Inflammatory macrophage treated with lipopolysaccharide for 1 hour (primary cell): ENCODE results near the gene GRIN2D.
"Not testable (repeated sequence)": the region's sequence is repeated elsewhere in the genome, so short reads cannot be mapped to it uniquely, and the experiment has no call there.

Source experiments
- DNase-seq, 2 donors: peaks; one replicate each; pipeline ENCODE4 v3.0.0-alpha.2; 2020 to 2022

The GRIN2D gene

DNA sequence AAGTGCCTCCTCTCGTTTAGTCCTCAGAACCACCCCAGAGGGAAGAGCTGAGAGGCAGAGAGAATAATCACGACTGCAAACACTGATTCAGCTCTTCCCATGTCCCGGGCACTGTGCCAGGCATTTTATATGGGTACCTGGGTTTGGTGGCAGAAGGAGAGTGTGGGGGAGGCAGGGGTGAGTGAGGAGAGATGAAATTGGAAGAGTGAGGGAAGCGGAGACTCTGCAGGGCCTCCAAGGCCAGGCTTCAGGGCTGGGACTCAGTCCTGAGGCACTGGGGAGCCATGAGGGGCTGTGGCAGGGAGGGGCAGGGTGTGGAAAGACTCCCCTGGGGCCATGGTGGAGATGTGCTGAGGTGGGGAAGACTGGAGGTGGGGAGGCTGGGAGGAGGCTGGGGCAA, 20.6 kb upstream of the GRIN2D start:
- DNase-seq, result no peak

DNA sequence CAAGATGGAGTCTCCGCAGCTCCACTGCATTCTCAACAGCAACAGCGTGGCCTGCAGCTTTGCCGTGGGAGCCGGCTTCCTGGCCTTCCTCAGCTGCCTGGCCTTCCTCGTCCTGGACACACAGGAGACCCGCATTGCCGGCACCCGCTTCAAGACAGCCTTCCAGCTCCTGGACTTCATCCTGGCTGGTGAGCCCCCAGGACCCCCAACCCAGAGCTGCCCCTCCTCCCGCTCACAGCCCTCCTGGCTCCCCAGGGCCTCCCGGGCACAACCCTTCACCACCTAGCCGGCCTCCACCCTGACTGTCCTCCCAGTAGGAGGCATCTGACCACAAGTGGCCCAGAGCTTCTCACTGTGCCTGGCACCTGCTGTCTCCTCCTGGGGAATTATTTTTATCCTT, 19.9 kb upstream of the GRIN2D start:
- no peak for DNase-seq

- no peak for DNase-seq
These were observed 15.3 kb upstream of the GRIN2D start for GRCh38 chr19:48378194-48378570.

GRCh38 chr19:48379058-48379457, 14.4 kb upstream of the GRIN2D start:
- DNase-seq, result no peak

- no peak for DNase-seq
These were observed 12.1 kb upstream of the GRIN2D start for GRCh38 chr19:48381178-48381950.

GRCh38 chr19:48382286-48382685, 11.2 kb upstream of the GRIN2D start:
- DNase-seq, result peak; percentile 12 to 36

DNA sequence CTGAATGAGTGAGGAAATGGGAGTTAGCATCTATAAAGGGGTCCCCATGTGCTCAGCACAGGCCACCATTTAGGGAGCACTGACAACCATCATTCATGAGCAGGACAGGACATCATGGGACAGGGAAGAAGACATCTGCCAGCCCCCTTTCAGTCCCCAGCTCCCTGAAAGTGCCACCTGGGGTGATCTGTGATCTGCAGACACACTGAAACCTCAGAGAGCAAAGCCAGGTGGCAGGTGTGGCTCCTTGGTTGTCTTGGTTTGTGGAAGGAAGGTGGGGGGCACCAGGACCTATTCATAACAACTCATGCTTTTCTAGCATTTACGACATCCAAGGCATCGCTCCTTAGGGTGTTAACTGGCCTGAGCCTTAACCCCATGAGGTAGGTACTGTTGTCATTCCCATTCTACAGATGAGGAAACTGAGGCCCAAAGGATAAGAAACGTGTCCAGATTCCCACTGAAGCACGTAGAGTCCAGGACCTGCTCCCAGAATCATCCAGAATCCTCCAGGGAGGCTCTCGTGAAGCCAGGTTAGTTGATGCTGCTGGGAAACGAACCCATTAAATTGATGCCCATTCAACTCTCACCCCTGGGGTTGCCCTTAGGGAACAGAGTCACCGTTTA, 7.9 kb upstream of the GRIN2D start:
- no peak for DNase-seq

DNA sequence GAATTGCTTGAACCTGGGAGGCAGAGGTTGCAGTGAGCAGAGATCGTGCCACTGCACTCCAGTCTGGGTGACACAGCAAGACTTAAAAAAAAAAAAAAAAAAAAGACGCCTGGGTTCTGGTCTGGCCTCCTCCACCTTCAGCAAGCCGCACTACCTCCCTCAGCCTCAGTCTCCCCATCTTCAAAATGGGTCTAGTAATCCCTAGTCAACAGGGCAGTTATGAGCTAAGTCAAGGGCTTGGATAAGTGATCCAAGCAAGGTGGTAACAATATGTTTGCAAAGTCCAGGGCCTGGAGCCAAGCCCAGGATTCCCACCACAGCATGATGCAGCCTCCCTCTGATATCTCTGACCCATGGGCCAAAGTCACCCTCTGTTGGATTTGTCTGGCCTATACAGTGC, 6.5 kb upstream of the GRIN2D start:
- no peak for DNase-seq

GRCh38 chr19:48390188-48391099, 3.0 kb upstream of the GRIN2D start:
- peak; percentile 40 to 54 for DNase-seq

DNA sequence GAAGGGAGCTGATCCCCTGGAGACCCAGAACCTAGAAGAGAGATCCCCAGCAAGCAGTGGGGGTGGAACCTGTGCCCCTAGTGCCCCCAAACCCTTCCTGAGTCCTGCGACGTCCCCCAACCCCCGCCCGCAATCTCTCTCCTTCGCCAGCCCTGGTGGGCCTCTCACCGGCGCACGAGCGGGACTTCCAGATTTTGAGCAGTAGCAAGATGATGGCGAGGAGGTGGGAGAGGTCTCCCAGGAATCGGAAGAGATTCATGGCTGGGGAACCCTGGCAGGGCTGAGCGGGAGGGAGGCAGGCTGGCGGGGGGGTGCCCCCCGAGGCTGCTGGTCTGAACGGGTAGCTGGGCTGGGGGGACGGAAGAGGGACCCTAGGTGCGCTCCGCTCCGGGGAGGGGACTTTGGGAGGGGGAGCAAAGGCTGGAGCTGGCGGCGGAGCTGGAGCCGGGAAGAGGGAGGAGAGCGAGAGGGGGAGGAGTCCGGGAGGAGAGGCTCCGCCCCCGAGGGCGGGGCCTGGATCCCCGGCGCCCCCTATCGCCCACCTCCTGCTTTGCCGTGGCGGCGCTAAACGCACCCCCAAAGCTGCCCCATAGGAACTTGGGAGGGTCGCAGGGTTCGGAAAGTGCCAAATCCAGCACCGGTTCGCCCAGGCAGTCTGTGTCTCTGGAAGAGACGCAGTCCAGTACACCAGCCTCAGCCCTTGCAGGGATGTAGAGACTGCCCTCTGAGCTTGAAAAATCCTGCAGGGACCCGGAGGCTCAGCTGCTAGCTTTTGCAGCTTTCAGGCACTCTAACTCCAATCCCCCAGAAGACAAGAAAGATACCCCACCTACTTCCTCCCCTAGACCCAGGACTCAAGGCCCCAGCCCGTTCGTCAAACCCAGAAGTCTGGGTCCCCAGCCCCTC, 2.1 kb upstream of the GRIN2D start, which contains the start of gene KDELR1:
Gene KDELR1 (minus strand): TSS at position 452 of the 906 bp plus-strand sequence. CDS start 193 bp downstream, at position 259.
- peak; percentile 57 to 91 for DNase-seq

- not testable (repeated sequence) for DNase-seq
These were observed 1.5 kb upstream of the GRIN2D start for GRCh38 chr19:48392006-48392344.

- no peak for DNase-seq
These were observed 459 bp upstream of the GRIN2D start for GRCh38 chr19:48392860-48393558.

GRCh38 chr19:48394331-48395169, 1.1 kb downstream of the GRIN2D start:
- no peak for DNase-seq

DNA sequence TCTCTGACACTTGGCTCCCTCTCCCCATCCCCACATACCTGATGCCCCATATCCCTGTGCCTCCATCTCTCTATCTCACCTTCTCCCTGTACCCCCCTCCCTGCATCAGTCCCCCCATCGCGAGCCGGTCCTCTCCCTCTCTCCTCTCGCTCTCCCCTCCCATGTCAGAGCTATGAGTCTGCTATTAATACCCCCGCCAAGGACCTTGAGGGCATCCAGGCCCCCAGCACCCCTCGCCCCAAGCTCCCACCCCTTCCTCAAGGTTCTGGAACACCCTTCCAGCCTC, 1.6 kb downstream of the GRIN2D start:
- DNase-seq, result no peak

- no peak for DNase-seq
These were observed 2.0 kb downstream of the GRIN2D start for GRCh38 chr19:48395499-48395898.

- no peak for DNase-seq
These were observed 2.8 kb downstream of the GRIN2D start for GRCh38 chr19:48396016-48396823.

GRCh38 chr19:48396824-48397176, 3.3 kb downstream of the GRIN2D start:
- DNase-seq, result no peak

GRCh38 chr19:48397263-48398101, 4.0 kb downstream of the GRIN2D start:
- DNase-seq, result no peak

GRCh38 chr19:48398102-48398374, 4.6 kb downstream of the GRIN2D start:
- no peak for DNase-seq
